Left forelimb (tissue), 1 donor: ENCODE measurements around the gene OR2F1.

ENCODE experiments used
- DNase-seq: peaks from one replicate; pipeline ENCODE4 v3.0.0-alpha.2; 2018; ENCODE audit warnings: low spot score

Gene OR2F1

GRCh38 chr7:143954544-143954943, at the start of gene OR2F1:
Gene OR2F1 (plus strand): TSS chr7:143954844. CDS start chr7:143959971, 5,127 bp downstream.
- DNase-seq = no peak

GRCh38 chr7:143905509-143905908, 49.1 kb upstream of the OR2F1 start:
- no peak for DNase-seq

GRCh38 chr7:143906151-143906550, 48.5 kb upstream of the OR2F1 start:
- no peak for DNase-seq

GRCh38 chr7:143906895-143907294, 47.7 kb upstream of the OR2F1 start:
- DNase-seq = no peak

GRCh38 chr7:143908120-143908519, 46.5 kb upstream of the OR2F1 start:
- no peak for DNase-seq

- DNase-seq = no peak
Observed at GRCh38 chr7:143909863-143910262, 44.8 kb upstream of the OR2F1 start.

- DNase-seq = no peak
Observed at GRCh38 chr7:143910473-143911248, 44.0 kb upstream of the OR2F1 start.

- DNase-seq = no peak
Observed at GRCh38 chr7:143913945-143914615, 40.6 kb upstream of the OR2F1 start.

- DNase-seq = no peak
Observed at GRCh38 chr7:143914938-143915652, 39.5 kb upstream of the OR2F1 start.

GRCh38 chr7:143924851-143925250, 29.8 kb upstream of the OR2F1 start:
- DNase-seq = no peak

- no peak for DNase-seq
Observed at GRCh38 chr7:143929224-143929920, 25.3 kb upstream of the OR2F1 start.

GRCh38 chr7:143931739-143932138, 22.9 kb upstream of the OR2F1 start:
- DNase-seq = no peak

- DNase-seq = no peak
Observed at GRCh38 chr7:143934526-143935325, 19.9 kb upstream of the OR2F1 start, which contains the start of gene OR2F2. Gene OR2F2 (plus strand): TSS chr7:143935233. CDS start chr7:143935233, 0 bp downstream.

- DNase-seq = no peak
Observed at GRCh38 chr7:143936087-143937009, 18.3 kb upstream of the OR2F1 start.

GRCh38 chr7:143938379-143939243, 16.0 kb upstream of the OR2F1 start:
- no peak for DNase-seq

GRCh38 chr7:143945423-143945822, 9.2 kb upstream of the OR2F1 start:
- DNase-seq = no peak

- no peak for DNase-seq
Observed at GRCh38 chr7:143947111-143947510, 7.5 kb upstream of the OR2F1 start.

- DNase-seq = no peak
Observed at GRCh38 chr7:143948733-143949132, 5.9 kb upstream of the OR2F1 start.

- DNase-seq = no peak
Observed at GRCh38 chr7:143953421-143953820, 1.2 kb upstream of the OR2F1 start.
